Measurements from ENCODE around the gene PTP4A1. TPM values are rescaled to one million over a fixed set of nuclear protein-coding genes. Genes with fewer than 3 reads are reported as not detected.
"Not testable (repeated sequence)": the region's sequence is repeated elsewhere in the genome, so short reads cannot be mapped to it uniquely, and the experiment has no call there.

Gene PTP4A1
- total RNA-seq, 1 experiment from 2014 or later, result 13.5 TPM

- no peak for DNase-seq (ENCODE audit: low spot score)
These were observed 10.4 kb downstream of the PTP4A1 start for GRCh38 chr6:63582579-63583231.

GRCh38 chr6:63584125-63584514, 11.8 kb downstream of the PTP4A1 start:
- DNase-seq (ENCODE audit: low spot score), result no peak

GRCh38 chr6:63584566-63584965, 12.3 kb downstream of the PTP4A1 start:
- no peak for DNase-seq (ENCODE audit: low spot score)

GRCh38 chr6:63585652-63586051, 13.4 kb downstream of the PTP4A1 start:
- DNase-seq (ENCODE audit: low spot score), result not testable (repeated sequence)

- DNase-seq (ENCODE audit: low spot score), result no peak
These were observed 17.7 kb downstream of the PTP4A1 start for GRCh38 chr6:63589952-63590411.

GRCh38 chr6:63592886-63593285, 20.6 kb downstream of the PTP4A1 start:
- no peak for DNase-seq (ENCODE audit: low spot score)

- no peak for DNase-seq (ENCODE audit: low spot score)
These were observed 25.1 kb downstream of the PTP4A1 start for GRCh38 chr6:63597141-63598048.

- peak; percentile 47 for DNase-seq (ENCODE audit: low spot score)
These were observed 26.1 kb downstream of the PTP4A1 start for GRCh38 chr6:63598049-63599036.

- DNase-seq (ENCODE audit: low spot score), result no peak
These were observed 27.0 kb downstream of the PTP4A1 start for GRCh38 chr6:63599243-63599642.

- DNase-seq (ENCODE audit: low spot score), result no peak
These were observed 27.9 kb downstream of the PTP4A1 start for GRCh38 chr6:63600136-63600535.

GRCh38 chr6:63609231-63609630, 37.0 kb downstream of the PTP4A1 start:
- DNase-seq (ENCODE audit: low spot score), result no peak

- DNase-seq (ENCODE audit: low spot score), result no peak
These were observed 38.7 kb downstream of the PTP4A1 start for GRCh38 chr6:63610944-63611343.

GRCh38 chr6:63611560-63611959, 39.3 kb downstream of the PTP4A1 start:
- no peak for DNase-seq (ENCODE audit: low spot score)

GRCh38 chr6:63615590-63615989, 43.3 kb downstream of the PTP4A1 start:
- DNase-seq (ENCODE audit: low spot score), result no peak

Other genes with a start within 250 kb of the PTP4A1 start
- 33.0 and 41.9 TPM in 2 replicates for gene PHF3, start 63.3 kb downstream of the PTP4A1 start, total RNA-seq (2014; rRNA removed; shearing (Covaris generic))

Data from A172 (cell line).